ENCODE data around the gene PPIL3.

- TF ChIP-seq ESRRG (CRISPR knock-in tag; IDR thresholded peaks at IDR 0.05) = no peak
- TF ChIP-seq ZNF8 (CRISPR knock-in tag; IDR thresholded peaks at IDR 0.05) = no peak
- TF ChIP-seq ZFP3 (CRISPR knock-in tag; IDR thresholded peaks at IDR 0.05) = no peak
- TF ChIP-seq PATZ1 (CRISPR knock-in tag; IDR thresholded peaks at IDR 0.05; ENCODE audit: borderline replicate concordance) = no peak
- no peak for TF ChIP-seq PPARA (CRISPR knock-in tag; IDR thresholded peaks at IDR 0.05; ENCODE audit: borderline replicate concordance)
- no peak for TF ChIP-seq CSDC2 (CRISPR knock-in tag; IDR thresholded peaks at IDR 0.05)
These were observed 17.7 kb downstream of the PPIL3 start for GRCh38 chr2:200871151-200871550.

Data from SK-N-SH treated with all-trans-retinoic acid at 6 μM for 48 hours (cell line).